Measurements from ENCODE around the gene TFAP2D.

Gene TFAP2D

GRCh38 chr6:50713226-50713625, at the start of gene TFAP2D:
Gene TFAP2D, plus strand, starts transcription at chr6:50713526. Its CDS starts 530 bp downstream, at chr6:50714056.
- no peak for DNase-seq

GRCh38 chr6:50663806-50664205, 49.5 kb upstream of the TFAP2D start:
- DNase-seq, result no peak

DNA sequence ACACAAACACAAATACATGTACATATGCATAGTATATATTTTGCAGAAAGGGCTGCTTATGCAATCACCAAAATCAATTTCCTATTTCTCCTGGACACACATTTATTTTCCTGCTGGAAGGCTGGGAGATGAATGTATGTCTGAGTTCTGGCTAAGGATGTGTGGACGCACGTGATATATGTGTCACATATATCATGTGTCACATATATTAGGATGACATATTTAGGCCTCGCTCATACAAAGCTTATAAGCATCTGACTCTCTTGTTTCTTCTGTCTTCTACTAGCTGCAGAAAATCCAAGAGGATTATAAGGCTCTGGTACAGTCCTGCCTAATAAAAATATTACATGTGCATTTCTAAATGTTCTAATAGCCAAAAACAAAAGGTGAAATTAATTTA, 47.2 kb upstream of the TFAP2D start:
- DNase-seq, result no peak

- no peak for DNase-seq
Observed at GRCh38 chr6:50681213-50681824, 32.0 kb upstream of the TFAP2D start.

DNA sequence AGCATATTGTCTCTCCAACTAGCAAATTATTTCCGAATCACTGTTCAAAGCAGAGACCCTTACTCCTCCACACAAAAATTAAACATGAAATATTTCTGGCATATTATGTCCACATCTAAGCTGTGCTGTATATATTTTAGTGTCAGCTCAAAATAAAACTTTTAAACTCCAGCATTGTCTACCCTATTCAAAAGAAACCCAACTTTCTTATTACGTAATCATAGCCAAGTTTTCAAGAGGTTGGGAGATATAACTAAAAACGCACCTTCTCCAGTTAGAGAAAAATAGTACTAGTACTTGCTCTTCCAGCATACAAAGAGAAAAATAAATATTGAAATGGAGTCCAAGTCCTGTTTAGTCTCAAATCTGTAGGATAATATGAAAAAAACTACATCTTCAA, 24.1 kb upstream of the TFAP2D start:
- no peak for DNase-seq

GRCh38 chr6:50691814-50692495, 21.4 kb upstream of the TFAP2D start:
- no peak for DNase-seq

GRCh38 chr6:50698546-50698945, 14.8 kb upstream of the TFAP2D start:
- no peak for DNase-seq

DNA sequence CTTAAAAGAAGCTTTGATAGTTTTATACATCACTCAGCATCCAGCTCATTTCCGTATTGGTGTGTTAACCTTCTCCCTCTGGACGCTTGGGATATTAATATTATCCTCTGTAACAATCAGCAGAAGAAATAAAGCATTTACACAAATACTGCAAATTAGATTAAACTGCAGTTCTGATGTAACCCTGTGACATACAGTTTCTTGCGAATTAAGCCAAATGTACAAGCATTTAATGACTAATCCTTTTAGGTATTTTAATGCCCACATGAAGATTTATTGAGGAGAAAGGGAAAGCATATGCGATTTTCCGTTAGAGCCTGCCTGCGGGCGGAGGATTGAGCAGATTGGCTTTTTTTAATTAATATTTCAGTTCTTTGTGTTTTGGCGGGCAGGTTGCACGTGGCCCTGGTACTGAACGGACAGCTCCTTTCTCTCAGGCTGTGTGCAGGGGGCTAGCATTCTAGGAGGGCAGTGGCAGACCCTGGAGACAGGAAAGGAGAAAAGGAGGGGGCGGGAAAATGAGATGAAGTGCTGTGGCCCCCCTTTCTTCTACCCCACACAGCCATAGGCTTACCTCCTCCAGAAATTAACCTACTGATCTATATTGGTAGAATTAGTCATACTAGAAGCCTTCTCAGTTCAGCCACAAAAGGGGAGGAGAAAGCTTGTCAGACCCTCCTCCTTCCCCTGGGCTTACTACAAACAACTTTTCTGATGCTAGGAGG, 14.1 kb upstream of the TFAP2D start:
- DNase-seq, result no peak

DNA sequence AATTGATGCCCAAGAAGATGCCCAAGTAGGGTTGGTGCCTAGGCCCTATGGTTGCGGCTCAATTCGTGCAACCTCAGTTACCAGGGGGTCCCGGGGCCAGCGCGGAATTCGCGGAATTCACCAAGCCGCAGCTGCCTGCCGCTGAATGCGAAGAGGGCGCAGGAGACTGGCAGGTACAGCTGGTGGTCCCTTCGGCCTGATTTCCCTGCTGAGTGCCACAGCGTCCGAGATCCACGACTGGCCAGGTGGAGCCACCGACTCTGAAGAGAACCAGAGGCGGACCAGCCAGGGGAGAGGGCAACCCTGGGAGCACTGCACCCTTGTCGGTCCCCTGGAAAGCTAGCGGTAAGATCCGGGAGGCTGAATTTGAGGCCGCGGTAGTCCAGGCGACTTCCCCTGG, 6.8 kb upstream of the TFAP2D start:
- DNase-seq, result no peak

DNA sequence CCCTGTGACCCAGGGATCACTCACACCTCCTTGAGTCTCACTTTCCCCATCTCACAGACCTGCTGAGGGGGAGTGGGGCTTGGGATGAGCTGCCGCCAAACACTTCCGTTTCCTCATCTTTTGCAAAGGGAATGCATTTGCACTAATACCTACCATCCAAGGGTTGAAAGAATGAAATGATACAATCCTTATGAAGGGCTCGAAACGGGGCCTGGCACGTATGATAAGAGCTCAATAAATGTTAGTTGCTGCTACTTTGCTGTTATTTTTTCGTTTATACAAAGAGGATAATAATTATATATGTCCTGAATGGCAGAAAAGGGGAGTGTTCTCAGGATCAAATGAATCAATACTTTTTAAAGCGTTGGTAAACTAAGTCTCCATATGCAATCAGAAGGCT, 6.1 kb upstream of the TFAP2D start:
- DNase-seq, result no peak

DNA sequence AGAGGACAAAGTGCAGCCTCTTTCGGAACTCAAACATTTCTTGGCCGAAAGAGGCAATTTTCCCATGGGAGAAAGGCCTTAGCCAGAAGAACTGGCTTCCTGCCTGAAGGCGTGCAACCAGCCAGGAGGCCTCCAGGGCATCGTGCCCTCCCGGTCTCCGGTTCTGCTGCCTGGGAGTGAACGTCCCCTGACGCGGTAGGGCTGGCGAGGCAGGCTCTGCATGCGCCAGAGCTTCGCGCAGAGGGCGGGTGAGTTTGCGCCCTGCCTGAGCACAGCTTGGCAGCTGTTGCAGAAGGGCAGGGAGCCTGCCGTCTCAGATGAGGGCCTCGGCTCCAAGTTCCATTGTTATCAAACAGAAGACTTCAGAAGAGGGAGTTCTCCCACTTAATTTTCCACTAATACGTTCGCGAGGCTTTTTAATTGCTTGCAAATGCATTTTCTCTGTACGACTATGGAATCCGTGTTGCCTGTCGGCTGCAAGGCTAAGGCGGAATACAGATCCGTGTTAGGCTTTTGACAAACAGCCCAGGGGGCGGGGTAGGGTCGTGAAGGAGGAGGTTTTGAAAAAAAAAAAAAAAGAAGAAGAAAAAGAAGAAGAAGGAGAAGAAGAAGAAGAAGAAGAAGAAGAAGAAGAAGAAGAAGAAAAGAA, 5.5 kb upstream of the TFAP2D start:
- no peak for DNase-seq

GRCh38 chr6:50708664-50709365, 4.5 kb upstream of the TFAP2D start:
- no peak for DNase-seq

DNA sequence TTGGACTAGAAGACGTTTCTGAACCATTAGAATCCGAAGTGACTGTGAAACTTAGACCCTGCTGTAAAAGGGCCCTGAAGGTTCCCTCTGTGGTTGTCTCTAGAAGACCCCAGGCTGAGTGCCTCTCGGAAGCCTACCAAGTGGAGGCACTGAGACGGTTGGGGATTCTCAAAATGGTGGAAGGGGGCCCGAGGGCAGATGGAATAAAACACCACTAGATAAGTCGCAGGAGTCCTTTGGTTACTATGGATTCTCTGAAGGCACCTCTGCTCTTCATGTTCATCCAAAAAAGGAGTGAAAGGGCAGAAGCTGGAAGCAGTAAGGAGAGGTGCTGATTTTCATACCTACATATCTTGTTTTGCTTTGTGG, 4.0 kb upstream of the TFAP2D start:
- no peak for DNase-seq

DNA sequence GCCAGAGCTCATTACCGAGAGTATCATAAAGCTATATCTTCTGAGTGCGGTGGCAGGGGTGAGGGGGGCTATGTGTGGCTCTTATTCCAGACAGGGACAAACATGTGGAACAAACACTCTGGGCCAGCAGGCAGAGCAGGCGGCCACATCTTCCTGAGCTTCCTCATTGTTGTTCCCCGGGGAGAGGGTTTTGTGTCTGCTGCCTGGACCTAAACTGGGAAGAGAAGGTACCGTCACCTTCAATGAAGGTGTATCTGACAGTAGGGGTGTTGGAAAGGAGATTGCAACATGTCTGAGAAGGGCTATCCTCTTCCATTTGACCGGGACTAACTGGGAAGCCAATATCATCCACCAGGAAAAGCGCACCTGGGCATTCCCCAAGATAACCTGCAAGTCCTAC, 1.6 kb upstream of the TFAP2D start:
- DNase-seq, result no peak

GRCh38 chr6:50712291-50712690, 1.0 kb upstream of the TFAP2D start:
- no peak for DNase-seq

DNA sequence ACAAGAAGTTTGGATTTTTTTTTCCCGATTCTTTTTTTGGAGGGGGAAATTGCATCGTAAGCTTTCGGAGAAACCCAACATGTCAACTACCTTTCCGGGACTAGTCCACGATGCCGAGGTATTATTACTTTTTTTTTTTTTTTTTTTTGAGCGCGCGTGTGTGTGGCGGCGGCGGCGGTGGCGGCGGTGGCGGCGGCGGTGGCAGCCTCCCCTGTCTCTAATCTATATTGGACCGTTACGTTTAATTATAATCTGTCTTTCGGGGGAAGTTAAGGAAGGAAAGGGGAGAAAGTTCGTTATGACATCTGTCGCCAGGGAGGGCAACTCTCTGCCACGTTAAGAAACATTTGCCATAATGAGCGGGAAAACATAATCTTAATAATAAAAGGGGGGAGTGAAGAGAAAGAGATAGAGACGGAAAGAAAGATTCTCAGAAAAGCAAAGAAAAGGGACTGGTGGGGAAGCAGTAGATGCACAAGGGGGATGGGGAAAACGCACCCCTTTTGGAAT, 706 bp downstream of the TFAP2D start:
- DNase-seq, result no peak

DNA sequence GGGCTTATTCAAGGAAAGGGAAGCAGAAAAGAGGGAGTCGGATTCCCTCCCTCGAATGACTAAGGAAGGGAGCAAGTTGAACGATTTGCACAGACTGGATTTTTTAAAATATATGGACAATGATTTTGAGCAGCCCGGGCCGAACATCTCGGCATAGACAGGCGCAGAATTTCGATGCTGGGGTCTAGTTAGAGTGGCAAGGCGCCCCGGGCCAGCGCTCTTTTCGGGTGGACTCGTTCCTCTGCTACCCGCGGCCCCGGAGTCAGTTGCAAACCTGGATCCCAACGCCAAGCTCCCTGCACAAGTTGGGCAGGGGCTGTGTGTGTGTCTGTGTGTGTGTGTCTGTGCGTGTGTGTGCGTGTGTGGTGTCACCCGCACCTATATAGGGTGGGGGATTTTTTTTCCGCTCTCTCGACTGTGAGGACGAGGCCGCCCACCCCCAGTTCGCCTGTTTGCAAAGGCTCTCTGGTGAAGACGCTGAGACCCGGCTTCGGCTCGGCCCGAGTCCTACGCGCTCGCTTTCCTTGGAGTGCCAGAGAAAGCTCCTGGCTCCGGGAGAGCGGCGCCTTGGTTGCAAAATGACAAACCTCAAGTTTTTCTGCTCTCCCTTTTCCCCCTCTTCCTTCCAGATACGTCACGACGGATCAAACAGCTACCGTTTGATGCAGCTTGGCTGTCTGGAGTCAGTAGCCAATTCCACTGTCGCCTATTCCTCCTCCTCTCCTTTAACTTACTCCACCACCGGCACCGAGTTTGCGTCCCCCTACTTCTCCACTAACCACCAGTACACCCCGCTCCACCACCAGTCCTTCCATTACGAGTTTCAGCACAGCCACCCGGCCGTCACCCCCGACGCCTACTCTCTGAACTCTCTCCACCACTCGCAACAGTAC, 1.4 kb downstream of the TFAP2D start:
- no peak for DNase-seq

DNA sequence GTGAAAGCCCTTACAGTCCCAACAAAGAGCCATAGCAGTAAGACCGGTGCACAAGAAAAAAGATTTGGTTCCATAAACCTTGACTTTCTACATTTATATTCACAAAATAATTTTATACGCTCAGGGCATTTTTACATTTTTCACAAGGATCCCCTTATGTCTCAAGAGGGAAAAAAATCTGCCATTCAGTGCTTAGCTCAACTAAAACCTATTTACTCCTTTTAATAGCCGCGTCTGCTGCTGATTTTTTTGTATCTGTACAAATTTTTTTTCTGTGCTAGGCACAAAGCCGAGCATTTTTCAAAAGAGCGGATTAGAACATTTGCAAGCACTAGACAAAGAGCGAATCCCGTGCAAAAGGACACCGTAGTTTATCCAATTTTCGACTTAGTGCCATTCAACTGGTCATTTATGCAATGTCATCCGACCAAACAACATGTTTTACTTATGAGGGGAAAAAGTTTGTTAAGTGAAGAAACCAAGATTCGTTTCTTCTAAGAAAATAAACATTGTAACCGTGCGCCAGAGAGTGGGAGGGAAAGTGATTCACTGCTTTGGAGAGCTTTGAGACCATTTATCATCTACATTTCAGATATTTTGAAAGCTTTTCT, 3.7 kb downstream of the TFAP2D start:
- no peak for DNase-seq

DNA sequence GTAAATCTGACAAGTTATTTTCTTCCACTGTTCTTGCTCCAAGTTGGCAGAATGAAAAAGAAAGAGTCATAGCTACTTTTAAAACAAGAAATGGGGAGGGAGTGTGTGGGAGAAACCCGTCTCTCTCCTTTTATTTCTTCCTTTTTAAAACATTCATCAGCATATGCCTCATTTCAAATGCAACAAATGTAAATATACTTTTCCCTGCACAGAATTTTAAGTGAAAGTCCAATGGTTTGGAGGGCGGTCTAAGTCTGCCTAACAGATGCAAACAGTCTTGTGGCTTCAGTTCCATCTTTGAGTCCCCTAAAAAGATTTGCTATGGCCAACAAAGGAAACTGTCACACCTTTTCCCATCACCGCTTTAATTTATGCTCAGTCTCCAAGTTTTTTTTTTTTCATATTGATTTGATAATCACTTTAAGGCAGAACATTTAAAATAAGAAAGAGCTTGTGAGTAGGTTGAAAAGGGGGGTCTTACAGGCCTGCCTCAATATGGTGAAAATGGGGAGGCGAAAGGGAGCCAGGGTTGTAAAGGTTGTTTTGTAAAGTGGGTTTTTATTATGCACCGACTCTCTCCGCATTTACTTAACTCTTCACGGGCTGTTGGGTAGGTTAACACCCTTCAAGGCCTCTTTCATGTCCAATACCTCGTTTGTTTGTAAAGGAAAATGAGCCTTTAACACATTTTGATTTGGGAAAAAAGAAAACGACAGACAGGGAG, 4.6 kb downstream of the TFAP2D start:
- DNase-seq, result no peak

DNA sequence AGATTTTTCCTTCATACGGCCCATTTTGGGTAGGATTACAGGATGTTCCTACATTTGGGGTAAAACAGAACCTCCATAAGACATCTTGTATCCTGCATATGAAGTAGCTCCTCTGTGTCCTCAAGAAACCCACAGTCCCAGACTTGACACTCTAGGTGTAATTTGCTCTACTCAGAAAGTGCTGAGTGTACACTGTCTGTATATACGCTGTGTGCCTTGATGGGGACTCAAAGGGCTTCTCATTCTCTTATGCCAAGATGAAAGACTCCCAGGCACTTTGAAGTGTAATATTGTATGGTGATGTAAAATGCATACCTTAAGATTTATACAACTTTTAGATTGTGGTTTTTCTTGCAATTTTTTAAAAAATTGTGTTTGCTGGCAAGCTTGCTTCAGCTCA, 5.2 kb downstream of the TFAP2D start:
- DNase-seq, result no peak

- DNase-seq, result no peak
Observed at GRCh38 chr6:50720623-50721022, 7.3 kb downstream of the TFAP2D start.

Measured in activated CD4-positive, alpha-beta T cell treated with anti-CD3 and anti-CD28 coated beads for 48 hours (primary cell).